Muscle layer of colon (tissue), 2 donors: ENCODE results near the gene RTL10.

Experiments
- H3K27ac ChIP-seq: one replicate; pipeline ENCODE4 v1.7.0; 2013; ENCODE audit warnings: low read depth, mild to moderate bottlenecking, low read length, moderate library complexity
- H3K27me3 ChIP-seq, 2 donors: one replicate each; pipeline ENCODE4 v1.7.0; 2013; ENCODE audit warnings: low read length in 2 of 2, mild to moderate bottlenecking in 2 of 2; ENCODE audit not compliant: insufficient read depth in 2 of 2, control insufficient read depth in 1 of 2
- H3K36me3 ChIP-seq: one replicate; pipeline ENCODE4 v1.7.0; 2013; ENCODE audit warnings: mild to moderate bottlenecking, low read length; ENCODE audit not compliant: insufficient read depth
- H3K4me1 ChIP-seq: one replicate; pipeline ENCODE4 v1.7.0; 2013; ENCODE audit warnings: mild to moderate bottlenecking, low read length; ENCODE audit not compliant: insufficient read depth
- H3K4me3 ChIP-seq, 2 donors: one replicate each; pipeline ENCODE4 v1.7.0; 2013; ENCODE audit warnings: low read length in 2 of 2, low read depth in 1 of 2, mild to moderate bottlenecking in 1 of 2, moderate library complexity in 1 of 2
- H3K9ac ChIP-seq: one replicate; pipeline ENCODE4 v1.7.0; 2013; ENCODE audit warnings: low read length
- H3K9me3 ChIP-seq: one replicate; pipeline ENCODE4 v1.7.0; 2013; ENCODE audit warnings: mild to moderate bottlenecking, low read length
- donor health status: abdominal sarcoma.
- donor health status: Adenocarcinoma of cecum.

RTL10 gene

DNA sequence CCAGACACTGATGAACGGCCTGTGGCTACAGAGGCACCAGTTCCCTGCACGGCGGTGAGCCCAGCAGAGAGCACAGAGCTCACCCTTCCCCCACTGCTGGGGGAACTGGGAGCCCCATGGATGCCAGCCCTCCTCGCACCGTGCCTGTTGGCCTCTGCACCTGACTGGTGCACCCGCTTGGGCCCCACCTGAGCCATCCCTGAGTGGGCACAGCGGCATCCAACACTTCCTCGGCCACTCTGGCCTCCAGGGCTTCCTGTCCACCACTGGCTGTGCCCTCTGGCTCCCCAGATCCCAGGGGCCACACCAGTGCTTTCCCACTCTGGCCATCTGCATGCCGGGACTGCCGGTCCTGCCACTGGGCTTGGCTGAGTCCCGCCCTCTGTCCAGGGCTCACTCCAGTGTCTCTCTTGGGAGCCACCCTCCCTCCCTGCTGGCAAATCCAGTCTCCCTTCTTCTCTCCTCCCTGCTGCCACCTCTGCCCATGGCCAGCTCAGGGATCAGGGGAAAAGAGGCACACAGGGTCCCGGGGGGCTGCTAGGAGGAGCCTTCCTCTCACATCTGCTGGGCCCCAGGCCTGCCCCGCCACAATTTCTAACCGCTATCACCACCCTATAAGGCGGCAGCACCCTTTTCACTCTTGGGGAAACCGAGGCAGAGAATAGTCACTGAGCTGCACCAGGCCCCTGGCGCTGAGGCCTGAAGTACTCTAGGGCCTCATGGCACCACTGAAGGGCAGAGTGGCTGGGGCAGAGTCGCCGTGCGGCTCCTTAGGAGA lies 33.0 kb downstream of the RTL10 start:
- H3K27ac ChIP-seq, result no peak overlapping the region
- H3K4me1 ChIP-seq, result no peaks in the 10 kb centered on the region
- no peak overlapping the region for H3K9ac ChIP-seq
- H3K4me3 ChIP-seq, result no peak overlapping the region
- H3K27me3 ChIP-seq, result no peaks in the 10 kb centered on the region
- no peaks in the 10 kb centered on the region for H3K36me3 ChIP-seq
- H3K9me3 ChIP-seq, result no peaks in the 10 kb centered on the region

DNA sequence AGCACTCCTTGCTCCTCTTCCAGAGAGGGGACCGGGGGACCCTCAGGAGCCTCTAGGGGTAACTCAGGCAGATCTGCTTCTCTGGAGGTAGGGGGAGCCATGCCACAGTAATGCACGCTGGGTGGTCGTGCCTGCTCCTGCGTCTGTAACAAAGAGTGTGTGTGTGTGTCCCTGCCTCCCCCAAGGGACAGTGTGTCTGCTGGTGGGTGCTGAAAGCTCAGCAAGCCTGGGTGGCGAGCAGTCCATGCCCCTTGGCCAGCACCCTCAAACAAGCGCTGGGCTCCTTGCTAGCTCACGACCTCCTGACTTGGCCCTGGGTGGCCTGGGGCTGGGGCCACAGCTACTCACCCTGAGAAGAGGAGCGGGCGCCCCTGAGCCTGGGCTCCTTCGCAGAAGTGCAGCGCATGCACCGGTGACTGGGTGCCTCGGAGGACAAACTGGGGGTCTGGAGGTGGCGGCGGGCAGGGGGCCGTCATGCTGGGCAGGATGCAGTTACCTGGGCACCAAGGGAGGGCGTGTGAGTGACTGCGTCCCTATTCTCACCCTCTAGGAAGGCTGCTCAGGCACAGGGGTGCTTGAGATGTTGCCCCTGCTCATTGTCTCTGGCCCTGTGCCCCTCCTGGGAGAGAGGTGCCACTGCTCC lies 33.7 kb downstream of the RTL10 start:
- H3K9ac ChIP-seq, result no peak overlapping the region
- no peak overlapping the region for H3K27ac ChIP-seq
- H3K27me3 ChIP-seq, result no peaks in the 10 kb centered on the region
- no peaks in the 10 kb centered on the region for H3K9me3 ChIP-seq
- no peaks in the 10 kb centered on the region for H3K36me3 ChIP-seq
- no peak overlapping the region for H3K4me3 ChIP-seq
- no peaks in the 10 kb centered on the region for H3K4me1 ChIP-seq

DNA sequence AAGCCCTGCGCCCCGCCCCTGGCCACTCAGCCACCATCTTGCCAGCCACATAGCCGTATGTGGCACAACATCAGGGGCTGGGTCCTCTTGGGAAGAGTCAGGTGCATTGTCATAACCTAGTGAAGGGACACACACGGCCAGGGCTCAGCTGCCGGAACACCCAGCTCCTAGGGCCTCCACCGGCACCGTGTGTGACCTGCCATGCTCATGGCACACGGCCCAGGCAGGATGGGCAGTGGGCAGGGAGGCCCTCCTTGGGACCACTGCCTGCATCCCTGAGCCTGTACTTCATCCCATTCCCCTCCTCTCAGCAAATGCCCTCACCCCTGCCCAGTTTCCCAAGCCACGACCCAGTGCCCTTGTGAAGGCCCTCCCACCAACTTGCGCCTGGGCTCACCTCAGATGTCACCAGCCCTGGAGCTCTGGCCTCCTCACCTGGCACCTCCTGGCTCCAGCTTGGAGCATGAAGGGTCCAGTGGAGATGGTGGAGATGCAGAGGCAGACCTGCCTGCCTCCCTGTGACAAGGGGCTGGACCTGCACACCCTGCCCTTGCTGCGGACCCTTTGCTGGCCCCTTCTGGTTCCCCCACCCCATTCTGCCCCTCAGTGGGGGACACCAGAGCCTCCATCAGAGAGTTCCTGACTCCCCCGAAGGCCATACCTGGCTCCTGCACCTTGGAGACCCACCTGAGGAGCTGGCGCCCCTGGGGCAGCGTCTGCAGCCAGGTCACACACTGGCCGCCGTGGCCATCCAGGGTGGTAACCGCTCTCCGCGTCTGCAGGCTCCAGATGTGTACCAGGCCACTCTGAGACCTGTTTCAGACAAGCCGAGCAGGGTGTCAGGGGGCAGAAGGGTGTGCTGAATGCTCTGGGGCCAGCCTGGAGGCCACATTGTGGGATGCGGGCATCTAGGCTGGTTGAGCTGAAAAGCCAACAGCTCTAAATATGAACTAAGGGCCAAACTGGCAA lies 34.5 kb downstream of the RTL10 start:
- Histone ChIP-seq H3K9me3 (no peaks in the 10 kb centered on the region), H3K4me3 (no peak overlapping the region), H3K9ac (no peak overlapping the region), H3K27me3 (no peaks in the 10 kb centered on the region), H3K27ac (no peak overlapping the region), H3K36me3 (no peaks in the 10 kb centered on the region), H3K4me1 (no peaks in the 10 kb centered on the region)

DNA sequence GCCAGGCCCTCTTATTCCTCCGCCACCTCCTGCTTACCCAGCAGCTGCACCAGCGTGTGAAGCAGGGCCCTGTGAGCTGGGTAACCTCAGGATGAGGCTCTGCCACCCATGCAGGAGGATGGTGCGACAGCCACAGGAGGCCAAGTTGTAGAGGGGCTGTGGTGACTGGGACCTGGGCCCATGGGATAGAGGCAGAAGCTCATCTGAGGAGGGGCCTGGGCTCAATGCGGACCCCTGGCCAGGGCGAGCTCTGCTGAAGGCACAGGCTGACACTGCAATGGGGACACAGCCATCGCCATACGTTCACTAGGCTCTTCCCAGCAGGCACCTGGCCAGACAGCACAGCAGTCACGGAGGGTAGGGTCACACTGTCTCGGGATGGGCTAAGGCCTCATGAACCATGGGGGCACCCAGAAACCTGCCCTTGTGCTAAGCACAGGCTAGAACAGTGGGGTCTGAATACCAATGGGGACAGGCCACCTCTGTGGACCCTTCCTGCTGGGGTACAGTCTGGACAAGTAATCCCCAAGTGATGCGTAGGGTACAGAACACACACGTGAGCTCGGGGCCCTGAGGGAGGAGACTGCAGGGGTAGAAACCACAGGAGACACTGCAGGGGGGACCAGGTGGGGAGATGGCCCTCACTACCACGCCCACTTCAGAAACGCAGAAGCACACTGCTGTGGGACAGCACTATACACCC lies 35.3 kb downstream of the RTL10 start:
- H3K27me3 ChIP-seq, result no peaks in the 10 kb centered on the region

DNA sequence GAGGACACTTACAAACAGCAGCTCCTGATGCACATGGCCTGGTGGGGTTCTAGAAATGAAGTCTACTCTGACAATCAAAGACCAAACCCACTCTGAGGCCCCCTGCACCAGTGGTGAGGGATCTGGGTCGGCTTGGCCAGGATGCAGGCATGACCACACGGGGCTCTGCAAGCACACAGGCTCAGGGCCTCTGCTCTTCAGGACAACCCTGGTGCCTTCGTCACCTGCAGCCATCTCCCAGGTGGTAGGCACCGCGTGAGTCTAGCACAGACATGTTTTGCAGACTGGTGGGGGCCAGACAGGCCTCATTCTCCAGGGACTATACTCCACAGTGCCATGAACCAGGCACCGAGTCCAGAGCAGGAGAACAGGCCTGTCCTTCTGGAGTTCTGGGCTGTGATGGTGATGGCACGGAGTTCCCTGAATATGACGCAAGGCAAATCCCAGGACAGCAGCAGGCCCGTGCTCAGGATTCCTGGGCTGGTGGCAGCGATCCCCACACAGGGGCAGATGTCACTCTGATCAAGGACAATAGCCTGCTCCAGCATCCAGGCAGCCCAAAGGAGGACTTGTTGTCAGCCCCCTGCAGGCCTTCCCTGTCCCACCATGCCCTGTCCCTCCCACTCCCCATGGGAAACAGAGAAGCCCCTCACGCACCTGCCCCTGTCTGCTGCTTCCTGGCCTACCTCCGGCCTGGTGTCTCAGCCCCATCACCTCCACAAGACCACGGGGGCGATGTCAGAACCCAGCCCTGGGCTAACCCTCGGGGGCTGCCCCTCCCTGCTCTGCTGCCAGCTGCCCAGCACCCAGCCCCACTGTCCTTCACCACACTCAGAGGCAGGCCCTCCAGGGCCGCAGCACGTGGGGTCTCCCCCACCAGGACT lies 36.1 kb downstream of the RTL10 start:
- Histone ChIP-seq H3K4me1 (no peaks in the 10 kb centered on the region), H3K27ac (no peak overlapping the region), H3K9ac (no peak overlapping the region), H3K36me3 (no peaks in the 10 kb centered on the region), H3K27me3 (no peaks in the 10 kb centered on the region), H3K9me3 (no peaks in the 10 kb centered on the region), H3K4me3 (no peak overlapping the region)

More for the DNA sequence above, 35.3 kb downstream of the RTL10 start:
- H3K9ac ChIP-seq, result no peak overlapping the region
- no peaks in the 10 kb centered on the region for H3K36me3 ChIP-seq
- no peaks in the 10 kb centered on the region for H3K9me3 ChIP-seq
- no peaks in the 10 kb centered on the region for H3K4me1 ChIP-seq
- H3K4me3 ChIP-seq, result no peak overlapping the region
- no peak overlapping the region for H3K27ac ChIP-seq

DNA sequence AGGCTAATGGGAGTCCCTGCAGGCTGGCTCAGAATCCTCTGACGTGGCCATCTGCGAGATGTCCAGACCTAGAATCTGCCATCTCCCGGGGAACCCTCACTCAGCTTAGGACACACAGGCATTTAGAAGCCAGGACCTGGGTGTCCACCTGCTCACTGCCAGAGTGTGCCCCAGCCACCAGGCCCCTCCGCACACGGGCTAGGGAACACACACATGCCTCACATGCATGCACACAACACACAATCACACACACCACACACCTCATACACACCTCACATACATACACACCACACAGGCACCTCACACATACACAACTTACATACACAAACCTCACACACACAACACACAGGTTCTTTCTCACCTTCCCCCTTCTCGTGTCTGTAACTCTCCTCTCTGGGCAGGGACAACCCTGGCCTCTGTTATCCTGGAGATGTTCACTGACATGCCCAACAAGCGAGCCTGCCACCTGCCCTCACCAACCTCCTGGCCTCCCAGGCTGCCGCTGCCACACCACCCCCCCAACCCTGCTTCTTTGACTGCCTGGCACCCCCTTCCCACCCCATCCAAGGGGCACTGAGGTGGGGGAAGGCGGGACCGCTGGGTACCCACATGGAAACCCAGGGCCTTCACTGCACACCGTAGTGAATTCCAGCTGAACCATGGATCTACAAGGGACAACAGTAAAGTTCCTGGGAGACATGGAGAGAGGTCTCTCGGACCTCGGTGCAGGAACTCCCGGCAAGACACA lies 38.1 kb downstream of the RTL10 start:
- H3K9ac ChIP-seq, result no peak overlapping the region
- no peaks in the 10 kb centered on the region for H3K27me3 ChIP-seq
- H3K4me3 ChIP-seq, result no peak overlapping the region
- no peak overlapping the region for H3K27ac ChIP-seq
- H3K4me1 ChIP-seq, result no peaks in the 10 kb centered on the region
- no peaks in the 10 kb centered on the region for H3K36me3 ChIP-seq
- H3K9me3 ChIP-seq, result no peaks in the 10 kb centered on the region

DNA sequence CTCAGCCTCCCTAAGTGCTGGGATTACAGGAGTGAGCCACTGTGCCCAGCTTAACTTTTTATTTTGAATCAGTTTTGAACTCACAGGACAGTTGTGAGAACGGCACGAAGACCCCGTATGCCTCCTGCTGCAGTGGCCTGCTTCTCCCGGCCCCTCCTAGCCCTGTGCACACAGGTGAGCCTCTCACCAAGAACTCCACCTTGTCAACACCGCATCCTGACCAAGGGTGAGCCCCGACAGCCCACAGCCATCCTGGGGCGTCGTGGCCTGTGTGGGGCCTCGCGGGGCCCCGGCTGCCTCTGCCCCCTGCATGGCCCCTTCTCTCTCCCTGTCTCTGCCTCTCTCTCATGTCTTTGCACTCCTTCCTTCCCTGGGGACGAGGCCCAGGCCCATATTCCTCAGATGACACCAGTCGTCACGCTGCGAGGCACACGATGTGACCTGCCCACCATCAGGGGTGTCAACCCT lies 38.8 kb downstream of the RTL10 start:
- H3K9ac ChIP-seq, result no peak overlapping the region
- no peaks in the 10 kb centered on the region for H3K4me1 ChIP-seq
- H3K27ac ChIP-seq, result no peak overlapping the region
- H3K27me3 ChIP-seq, result no peaks in the 10 kb centered on the region
- no peaks in the 10 kb centered on the region for H3K9me3 ChIP-seq
- H3K4me3 ChIP-seq, result no peak overlapping the region
- no peaks in the 10 kb centered on the region for H3K36me3 ChIP-seq

DNA sequence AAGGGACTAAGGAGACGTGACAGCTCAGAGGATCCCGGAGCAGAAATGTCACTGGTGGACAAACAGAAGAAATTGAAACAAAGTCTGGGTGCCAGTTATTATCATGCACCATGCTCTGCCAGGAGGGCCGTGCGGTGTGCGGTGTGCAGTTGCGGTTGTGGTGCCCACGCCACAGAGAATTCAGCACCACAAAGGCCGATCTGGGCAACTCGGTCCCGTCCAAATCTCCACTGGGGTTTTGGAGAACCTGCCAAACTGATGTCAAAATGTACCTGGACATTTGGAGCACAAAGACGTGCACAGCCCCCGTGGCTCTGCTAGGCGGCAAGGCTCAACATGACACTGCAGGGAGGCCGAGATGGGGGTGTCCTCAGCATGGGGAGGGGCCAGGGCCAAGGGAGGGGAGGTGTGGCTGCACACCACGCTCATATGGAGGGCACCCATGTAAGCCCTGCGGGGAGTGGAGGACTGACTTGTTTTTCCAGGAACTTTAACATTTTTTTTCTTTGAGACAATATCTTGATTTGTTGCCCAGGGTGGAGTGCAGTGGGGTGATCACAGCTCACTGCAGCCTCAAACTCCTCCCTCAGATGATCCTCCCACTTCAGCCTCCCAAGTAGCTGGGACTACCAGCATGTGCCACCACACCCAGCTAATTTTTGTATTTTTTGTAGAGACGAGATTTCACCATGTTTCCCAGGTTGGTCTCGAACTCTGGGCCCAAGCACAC lies 39.4 kb downstream of the RTL10 start:
- H3K36me3 ChIP-seq, result no peaks in the 10 kb centered on the region
- H3K4me1 ChIP-seq, result no peaks in the 10 kb centered on the region
- H3K27me3 ChIP-seq, result no peaks in the 10 kb centered on the region
- H3K9me3 ChIP-seq, result no peaks in the 10 kb centered on the region
- no peak overlapping the region for H3K9ac ChIP-seq
- H3K27ac ChIP-seq, result no peak overlapping the region
- H3K4me3 ChIP-seq, result no peak overlapping the region

DNA sequence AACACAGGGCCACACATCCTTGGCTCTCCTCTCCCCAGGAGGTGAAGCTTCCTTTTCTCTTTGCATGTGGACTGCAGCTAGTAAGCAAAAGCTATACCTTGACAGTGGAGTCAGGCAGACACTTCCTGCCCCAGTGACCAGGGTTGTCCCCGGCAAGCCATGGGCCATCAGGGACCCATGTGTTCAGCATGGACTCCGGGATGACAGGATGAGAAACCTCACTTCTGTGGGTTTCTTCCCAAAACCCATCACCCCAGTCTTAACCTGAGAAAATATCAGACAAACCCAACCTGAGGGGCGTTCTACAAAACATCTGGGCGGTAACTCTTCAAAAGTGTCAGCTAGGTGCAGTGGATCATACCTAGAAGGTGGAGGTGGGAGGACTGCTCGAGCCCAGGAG lies 40.2 kb downstream of the RTL10 start:
- no peak overlapping the region for H3K9ac ChIP-seq
- no peaks in the 10 kb centered on the region for H3K27me3 ChIP-seq
- no peak overlapping the region for H3K4me3 ChIP-seq
- no peaks in the 10 kb centered on the region for H3K4me1 ChIP-seq
- H3K9me3 ChIP-seq, result no peaks in the 10 kb centered on the region
- no peaks in the 10 kb centered on the region for H3K36me3 ChIP-seq
- H3K27ac ChIP-seq, result no peak overlapping the region
